HG03460 (cell line): Measurements from ENCODE around the gene FBXO2.
"Not testable (repeated sequence)": the region's sequence is repeated elsewhere in the genome, so short reads cannot be mapped to it uniquely, and the experiment has no call there.

Experiments
- ATAC-seq: cut with Tn5 transposase; IDR thresholded peaks from one replicate; pipeline ENCODE4 v1.9.1; 2021; ENCODE audit not compliant: unreplicated experiment

FBXO2 gene

DNA sequence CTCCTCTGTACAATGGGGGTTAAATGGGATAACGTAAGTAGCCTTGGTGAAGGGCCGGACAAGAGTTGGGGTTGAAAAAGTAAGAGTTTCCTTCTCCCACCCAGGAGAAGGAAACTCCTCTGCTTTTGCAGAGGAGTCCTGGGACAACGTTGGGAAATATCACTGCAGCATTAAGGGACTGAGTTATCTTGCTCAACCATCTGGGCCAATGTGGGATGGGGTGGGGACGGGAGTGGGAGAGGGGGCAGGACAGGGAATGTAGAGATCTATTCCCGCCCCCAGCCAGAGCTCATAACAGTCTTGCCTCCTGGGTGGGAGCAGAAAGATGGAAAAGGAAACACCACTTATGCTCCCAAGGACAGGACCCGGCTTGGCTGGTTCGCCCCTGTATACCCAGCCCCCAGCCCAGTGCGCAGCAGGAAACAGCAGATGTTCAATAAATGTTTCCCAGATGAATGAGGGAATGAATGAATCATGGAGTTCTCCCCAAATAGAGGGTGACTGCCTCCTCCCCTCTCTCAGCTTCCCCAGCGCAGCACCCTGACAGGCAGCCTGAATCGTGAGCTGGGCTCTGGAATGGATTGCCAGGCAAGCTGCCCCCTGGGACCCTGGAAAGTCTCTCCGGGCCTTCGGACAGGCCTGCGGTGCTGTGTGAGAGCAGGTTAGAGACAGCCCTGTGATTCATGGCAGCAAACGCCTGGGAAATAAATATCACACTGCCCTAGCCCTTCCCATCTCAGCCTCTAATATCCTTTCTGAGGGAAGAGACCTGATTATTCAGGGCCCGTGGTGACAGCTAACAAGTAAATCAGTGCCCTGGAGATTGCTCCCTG lies 24.8 kb downstream of the FBXO2 start:
- ATAC-seq, result no peak

DNA sequence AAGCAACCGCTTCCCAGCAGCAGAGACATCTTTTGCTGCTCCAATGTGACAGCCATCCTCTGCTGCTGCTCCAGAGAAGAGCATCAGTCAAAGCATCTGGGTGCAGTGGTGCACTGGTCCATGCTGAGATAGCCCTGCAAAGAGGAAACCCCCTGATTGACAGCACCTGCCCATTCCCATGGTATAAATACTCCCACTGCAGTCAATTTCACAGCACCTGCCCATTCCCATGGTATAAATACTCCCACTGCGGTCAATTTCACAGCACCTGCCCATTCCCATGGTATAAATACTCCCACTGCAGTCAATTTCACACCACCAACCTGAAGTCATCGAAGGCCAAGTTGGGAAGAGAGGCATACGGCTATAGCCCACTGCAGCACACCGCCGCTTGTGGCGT lies 25.5 kb downstream of the FBXO2 start:
- no peak for ATAC-seq

DNA sequence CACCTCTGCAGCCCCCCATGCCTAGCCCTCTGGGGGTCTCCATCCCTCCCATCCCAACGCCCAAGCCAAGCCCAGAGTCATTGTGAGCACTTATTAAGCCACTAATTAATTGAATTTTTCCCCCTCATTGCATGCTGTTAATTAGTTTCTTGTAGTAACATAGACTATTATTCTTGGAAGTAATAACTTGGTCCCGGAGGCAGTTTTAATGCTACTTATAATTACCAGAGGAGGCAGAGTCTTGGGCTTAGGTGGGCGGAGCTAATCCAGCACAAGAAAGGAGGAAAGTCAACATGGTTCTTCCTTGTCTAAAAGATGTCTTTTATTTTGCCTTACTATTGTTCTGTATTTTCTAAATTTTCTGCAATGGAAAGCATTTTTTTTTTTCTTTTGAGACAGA lies 27.7 kb downstream of the FBXO2 start:
- no peak for ATAC-seq

DNA sequence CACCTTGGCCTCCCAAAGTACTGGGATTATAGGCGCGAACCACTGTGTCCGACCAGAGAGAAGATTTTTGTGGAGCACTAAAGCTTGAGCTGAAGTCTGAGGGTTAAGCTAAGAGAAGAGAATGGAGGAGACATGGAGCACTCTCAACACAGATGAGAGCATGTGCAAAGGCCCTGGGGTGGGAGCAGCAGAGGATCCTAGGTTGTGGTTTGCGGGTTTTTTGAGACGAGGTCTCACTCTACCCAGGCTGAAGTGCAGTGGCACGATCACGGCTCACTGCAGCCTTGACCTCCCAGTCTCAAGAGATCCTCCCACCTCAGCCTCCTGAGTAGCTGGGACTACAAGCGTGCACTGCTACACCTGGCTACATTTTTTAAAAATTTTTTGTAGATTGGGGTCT lies 30.5 kb downstream of the FBXO2 start:
- ATAC-seq, result no peak

DNA sequence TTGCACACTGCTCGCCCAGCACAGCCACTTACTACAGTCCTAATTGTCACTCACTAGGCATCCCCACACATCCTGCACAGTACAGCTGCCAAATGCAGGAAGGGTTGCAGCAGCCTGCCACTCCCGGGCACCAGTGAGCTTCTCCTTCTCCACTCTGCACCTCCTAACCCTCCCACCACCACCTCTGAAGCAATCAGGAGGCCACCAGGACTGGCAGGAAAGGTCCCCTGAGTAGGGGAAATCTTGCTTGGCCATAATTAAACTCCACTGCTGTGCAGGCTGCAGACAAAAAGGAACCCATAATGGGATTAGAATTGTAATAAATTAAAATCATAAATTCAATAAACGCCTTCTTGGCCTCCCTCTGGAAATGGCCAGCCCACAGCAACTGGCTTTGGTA lies 31.8 kb downstream of the FBXO2 start:
- ATAC-seq, result no peak

DNA sequence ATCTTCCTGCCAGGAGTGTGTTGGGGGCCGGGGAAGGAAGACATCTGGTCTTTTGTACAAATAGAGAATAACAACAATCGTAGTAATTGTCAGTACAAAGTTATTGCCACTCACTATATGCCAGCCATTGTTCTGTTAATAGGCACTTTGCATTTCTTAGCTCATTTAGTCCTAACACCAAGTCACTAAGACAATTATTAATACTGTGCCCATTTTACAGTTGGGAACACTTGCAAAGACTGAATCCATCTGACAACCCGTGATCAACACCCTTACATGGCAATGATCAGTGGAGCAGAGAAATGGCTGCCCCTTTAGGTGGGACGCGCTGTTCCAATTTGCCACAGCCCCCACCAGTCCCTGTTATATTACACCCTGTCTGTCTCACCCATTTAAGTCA lies 33.3 kb downstream of the FBXO2 start:
- no peak for ATAC-seq

DNA sequence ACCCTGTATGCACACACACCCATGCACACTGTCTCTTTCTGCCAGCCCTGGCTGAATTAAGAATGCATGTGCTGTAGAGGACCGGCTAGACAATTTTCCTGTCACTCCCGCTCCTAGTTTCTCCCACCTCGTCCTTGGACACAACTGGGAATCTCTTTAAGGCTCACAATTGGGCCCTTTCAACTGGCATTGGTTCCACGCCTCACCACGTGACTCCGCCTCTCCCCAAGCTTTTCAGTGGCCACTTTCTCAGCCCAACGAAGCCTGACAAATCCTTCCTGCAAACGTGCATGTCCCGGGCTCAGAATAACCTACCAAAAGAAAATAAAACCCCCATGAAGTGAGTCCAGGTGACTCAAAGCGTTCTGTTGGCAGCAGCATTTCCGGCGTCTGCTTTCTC lies 33.8 kb downstream of the FBXO2 start:
- ATAC-seq, result no peak

DNA sequence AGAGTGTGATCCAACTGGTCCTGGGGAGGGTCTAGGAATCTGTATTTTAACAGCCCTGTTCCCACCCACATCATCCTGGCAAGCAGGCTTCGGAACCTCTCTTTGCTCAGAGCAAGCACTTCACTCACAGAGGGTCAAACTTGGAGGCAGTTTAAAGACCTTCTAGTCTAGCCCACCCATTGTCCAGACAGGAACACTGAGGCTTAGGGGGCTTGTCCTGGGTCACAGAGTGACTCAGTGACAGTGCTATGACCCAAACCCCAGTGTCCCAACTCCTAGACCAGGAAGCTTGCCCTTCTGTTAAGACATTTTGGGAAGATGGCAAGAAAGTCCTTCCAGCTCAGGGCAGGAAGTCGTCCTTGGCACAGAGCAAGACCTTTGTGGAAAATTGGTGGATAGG lies 36.5 kb downstream of the FBXO2 start:
- ATAC-seq, result no peak

DNA sequence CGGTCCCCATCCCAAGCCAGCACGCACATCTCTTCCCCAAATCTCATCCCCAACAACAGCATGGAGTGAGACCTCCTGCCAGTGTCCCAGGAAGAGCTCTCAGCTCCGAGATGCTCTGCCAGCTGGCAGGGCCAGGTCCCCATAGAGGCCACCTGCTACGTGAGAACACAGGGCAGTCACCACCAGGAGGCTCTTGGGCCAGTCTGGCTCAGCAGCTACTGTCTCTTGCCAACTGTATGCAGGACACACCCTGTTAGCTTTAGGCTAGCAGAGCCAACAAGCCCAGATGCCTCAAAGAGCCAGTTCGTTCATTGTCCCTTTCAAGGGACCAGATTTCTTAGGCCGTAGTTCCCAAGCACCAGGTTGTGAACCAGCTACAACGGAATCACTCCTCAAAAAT lies 36.9 kb downstream of the FBXO2 start:
- ATAC-seq, result no peak

DNA sequence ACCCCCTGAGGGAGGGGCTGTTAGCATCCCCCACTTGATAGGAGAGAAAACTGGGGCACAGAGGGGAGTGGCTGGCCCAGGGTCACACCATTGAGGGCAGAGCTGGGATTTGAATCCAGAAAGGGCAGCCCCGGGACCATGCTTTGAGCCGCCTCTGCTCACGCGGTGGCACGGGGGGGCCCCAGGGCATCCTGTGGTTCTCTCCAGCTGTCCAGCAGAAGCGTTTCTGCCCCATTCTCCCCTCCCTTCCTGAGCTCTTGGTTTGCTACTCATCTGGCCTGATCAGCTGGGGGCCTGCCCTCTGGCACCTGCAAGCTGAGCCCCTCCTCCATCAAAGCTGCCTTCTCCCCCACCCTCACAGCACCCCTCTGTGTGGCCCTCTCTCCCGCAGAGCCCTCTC lies 37.5 kb downstream of the FBXO2 start:
- no peak for ATAC-seq

DNA sequence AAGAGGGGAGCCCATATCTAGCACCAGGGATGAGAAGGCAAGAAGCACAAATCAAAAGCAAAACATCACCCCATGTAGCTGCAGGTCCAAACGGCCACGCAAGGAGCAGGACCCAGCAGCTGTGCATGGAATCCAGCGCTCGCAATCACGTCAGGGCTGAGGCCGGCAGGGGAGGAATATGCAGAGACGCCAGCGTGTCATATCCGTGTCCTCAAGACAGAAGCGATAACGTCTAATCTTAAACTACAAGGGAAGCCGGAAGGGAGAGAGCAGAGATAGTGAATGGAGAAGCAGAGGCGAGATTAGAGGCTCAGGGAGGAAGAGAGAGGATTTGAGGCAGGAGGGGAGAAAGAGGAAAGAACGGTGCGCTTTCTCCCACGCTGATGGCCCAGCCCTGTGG lies 39.1 kb downstream of the FBXO2 start:
- ATAC-seq, result no peak

DNA sequence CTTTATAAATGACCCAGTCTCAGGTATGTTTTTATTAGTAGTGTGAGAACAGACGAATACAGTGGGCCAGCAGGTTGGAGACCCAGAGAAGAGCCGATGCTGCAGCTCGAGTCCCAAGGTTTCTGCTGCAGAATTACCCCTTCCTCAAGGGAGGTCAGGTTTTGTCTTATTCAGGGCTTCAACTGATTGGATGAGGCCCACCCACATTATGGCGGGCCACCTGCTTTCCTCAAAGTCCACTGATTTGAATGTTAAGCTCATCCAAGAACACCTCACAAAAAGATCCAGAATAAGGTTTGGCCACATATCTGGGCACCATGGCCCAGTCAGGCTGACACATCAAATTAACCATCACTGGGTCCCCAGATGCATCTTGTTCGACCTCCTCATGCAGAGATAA lies 40.9 kb downstream of the FBXO2 start:
- ATAC-seq, result no peak

DNA sequence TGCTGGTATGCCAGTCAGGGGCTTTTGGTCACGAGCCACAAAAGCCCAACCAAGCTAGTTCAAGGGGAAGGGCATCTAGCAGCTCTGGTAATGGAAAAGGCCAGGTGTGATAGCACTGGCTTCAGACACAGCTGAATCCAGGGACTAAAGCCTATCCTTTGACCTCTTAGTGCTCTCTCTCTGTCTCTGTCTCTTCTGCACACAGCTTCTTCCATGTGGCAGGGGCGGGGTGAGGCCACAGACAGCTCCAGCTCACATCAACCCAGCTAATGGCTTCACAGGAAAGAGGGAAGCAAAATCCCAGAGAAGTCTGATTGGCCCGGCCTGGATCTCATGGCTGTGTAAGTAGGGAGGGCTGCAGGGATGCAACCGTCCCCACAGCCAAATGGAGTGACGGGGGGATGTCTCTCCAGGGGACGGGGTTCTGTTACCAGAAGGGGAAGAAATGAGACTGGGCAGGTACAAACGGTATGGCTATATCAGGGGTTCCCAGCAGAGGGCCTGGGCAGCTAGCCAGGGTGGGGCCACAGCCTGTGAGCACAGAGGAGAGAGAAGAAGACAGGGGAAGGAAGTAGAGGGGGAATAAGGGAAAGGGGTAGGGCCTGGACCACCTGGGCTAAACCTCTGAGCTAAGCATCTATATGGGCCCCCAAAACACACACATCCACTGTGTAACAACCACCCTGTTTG lies 42.4 kb downstream of the FBXO2 start:
- no peak for ATAC-seq

DNA sequence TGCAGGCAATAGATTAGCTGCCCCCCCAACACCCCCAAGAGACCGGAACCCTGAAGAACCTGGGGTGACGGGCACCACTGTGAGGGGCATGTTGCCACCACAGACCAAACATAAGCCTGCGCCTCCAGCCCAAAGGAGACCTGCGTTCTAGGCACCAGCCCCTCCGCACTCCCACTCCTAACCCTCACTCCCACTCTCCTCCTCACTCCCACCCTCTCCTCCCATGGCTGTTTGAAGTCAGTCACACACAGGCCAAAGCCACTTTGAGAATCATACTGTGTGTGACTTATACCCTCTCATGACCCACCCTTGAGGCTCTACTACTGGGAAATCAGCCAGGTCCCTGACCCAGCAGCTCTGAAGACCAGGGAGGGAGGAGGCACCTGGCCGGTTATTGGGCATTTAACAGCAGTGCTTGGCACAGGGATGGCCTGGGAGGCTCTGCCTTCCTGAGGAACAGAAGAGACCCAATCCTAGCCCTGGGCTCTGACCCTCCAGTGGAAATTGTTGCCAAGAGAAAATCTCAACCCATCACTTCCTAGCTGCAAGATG lies 43.5 kb downstream of the FBXO2 start:
- no peak for ATAC-seq

DNA sequence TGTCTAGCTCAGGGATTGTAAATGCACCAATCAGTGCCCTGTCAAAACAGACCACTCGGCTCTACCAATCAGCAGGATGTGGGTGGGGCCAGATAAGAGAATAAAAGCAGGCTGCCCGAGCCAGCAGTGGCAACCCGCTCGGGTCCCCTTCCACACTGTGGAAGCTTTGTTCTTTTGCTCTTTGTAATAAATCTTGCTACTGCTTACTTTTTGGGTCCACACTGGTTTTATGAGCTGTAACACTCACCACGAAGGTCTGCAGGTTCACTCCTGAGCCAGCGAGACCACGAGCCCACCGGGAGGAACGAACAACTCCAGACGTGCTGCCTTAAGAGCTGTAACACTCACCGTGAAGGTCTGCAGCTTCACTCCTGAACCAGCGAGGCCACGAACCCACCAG lies 44.9 kb downstream of the FBXO2 start:
- ATAC-seq, result not testable (repeated sequence)

DNA sequence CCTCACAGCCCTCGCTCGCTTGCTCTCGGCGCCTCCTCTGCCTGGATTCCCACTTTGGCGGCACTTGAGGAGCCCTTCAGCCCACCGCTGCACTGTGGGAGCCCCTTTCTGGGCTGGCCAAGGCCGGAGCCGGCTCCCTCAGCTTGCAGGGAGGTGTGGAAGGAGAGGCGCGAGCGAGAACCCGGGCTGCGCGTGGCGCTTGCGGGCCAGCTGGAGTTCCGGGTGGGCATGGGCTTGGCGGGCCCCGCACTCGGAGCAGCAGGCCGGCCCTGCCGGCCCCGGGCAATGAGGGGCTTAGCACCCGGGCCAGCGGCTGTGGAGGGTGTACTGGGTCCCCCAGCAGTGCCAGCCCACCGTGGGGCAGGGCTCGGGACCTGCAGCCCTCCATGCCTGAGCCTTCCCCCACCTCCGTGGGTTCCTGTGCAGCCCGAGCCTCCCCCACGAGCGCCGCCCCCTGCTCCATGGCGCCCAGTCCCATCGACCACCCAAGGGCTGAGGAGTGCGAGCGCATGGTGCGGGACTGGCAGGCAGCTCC lies 45.6 kb downstream of the FBXO2 start:
- not testable (repeated sequence) for ATAC-seq

DNA sequence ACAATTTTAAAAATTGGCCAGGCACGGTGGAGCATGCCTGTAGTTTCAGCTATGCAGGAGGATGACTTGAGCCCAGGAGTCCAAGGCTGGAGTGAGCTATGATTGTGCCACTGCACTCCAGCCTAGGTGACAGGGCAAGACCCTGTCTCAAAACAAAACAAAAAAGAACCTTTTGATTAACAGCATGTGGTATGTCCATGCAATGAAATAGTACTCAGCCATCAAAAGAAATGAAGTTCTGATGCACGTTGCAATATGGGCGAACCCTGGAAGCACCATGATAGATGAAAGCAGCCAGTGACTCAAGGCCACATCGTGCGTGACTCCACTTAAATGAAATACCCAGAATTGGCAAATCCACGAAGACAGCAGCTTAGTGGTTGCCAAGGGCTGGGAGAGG lies 47.5 kb downstream of the FBXO2 start:
- ATAC-seq, result no peak

DNA sequence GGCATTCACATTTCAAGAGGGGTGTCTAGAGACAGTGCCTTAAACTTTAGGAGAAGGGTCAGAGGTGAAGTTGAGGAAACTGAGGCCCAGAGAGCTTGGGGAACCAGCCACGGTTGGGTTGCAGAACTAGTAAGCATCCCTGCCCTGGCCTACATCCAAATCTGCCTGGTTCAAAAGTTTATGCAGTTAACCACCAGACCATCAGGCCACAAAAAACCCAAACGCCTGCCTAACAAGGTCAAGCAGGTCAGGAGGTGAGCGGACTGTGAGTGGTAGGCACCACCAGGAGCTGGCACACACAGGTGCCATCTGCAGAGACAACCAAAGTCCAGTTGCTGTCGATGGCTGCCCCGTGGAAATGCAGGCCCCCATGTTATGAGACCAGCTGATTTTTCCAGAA lies 51.2 kb downstream of the FBXO2 start:
- ATAC-seq, result no peak

DNA sequence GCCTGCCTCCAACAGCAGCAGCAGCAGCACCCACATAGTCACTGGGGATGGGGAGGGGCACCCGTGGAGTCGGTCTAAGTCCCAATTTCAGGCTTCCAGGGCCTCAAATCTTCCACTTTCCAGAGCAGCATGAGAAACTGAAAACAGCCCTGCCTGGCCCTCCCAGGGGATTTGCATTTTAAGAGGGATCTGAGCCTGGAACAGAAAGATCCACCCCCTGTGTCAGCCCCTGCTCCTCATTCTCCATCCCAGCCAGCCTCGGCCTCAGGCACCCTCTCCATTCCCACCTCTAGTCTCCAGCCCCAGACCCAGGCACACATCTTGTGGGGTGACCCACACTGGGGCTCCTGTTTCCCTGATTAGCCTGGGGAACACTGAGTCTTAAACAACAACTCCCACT lies 51.8 kb downstream of the FBXO2 start:
- no peak for ATAC-seq

DNA sequence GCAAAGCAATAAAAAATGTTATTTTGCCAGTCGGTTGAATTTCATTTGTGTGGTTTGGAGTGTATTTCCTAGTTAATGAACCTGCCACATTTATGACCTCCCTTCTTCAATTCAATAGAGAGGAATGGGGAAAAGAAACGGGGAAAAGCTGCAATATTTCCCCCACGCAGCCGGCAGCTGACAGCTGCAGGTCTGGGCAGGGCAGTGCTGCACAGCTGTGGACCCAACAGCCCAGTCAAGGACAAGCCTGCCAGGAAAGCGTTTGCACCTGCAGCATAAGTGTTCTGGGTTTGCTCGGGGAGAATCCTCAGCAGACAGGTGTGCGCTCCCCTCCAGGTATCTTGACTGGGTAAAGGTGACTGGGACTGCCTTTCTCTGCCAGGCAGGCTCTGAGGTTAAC lies 53.4 kb downstream of the FBXO2 start:
- ATAC-seq, result no peak

DNA sequence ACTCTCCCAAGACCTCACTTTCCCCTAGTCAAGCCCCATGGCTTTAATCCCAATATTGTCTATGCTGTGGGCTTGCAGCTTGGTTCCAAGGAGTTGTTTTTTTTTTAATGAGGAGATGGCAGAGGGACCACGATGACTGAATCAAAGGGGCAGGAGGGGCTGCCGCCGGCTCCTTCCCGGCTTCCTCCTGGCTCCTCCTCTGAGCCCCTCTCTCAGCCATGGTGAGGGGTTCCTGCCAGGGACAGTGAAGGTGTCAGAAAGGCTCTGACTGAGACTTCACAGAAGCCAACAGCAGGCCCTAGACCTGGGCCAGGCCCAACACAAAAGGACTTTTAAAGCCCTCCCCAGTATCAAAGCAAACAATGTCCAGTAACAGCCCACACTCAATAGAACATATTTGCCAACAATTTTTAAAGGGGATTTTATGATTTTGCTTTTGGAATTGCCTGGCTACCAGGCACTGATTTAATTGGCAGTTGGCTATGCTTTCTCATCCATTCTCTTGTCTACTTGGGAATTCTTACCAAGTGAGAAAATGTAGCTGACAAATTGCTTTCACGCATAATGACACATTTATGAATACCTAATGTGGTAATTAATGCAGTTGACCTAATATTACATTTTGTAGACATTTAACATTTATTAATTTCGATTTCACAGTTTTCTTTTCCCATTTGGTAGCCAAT lies 54.2 kb downstream of the FBXO2 start:
- ATAC-seq, result no peak

DNA sequence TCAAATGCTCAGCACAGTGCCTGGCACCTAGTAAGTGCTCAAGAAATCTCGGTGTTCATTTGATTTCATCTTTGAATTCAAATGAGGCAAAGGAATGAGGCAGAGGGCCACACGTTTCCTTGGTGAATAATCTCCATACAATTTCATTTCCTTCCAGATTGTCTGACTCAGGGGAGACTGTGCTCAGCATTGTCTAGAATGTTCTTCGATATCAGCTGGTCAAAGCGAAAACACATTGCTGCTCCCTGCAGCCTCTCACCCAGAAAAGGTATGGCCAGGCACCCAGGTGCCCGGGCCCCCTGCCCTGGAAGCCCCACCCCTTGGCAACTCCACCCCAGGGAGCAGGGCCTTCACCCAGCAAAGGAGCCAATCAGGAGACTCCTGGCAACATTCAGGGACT lies 55.8 kb downstream of the FBXO2 start:
- ATAC-seq, result no peak
